Nephron (organoid): Measurements from ENCODE around the gene GOLGA6L10.
"Not testable (repeated sequence)": the region's sequence is repeated elsewhere in the genome, so short reads cannot be mapped to it uniquely, and the experiment has no call there.

ENCODE experiments used
- H3K27ac Mint-ChIP-seq, 3 experiments: 2 replicates each; pipeline ENCODE4 v1.8.0; 2020; ENCODE audit warnings: mixed read lengths in 3 of 3, mild to moderate bottlenecking in 2 of 3, moderate library complexity in 1 of 3
- H3K27me3 Mint-ChIP-seq: 2 replicates; pipeline ENCODE4 v1.8.0; 2021; ENCODE audit warnings: low read depth, mild to moderate bottlenecking, moderate library complexity, mixed read lengths
- H3K36me3 Mint-ChIP-seq: 2 replicates; pipeline ENCODE4 v1.8.0; 2020; ENCODE audit warnings: low read depth, mixed read lengths
- H3K4me1 Mint-ChIP-seq: 2 replicates; pipeline ENCODE4 v1.8.0; 2020; ENCODE audit warnings: mixed read lengths
- H3K4me3 Mint-ChIP-seq, 3 experiments: 2 replicates each; pipeline ENCODE4 v1.8.0; 2020; ENCODE audit warnings: mild to moderate bottlenecking in 3 of 3, mixed read lengths in 3 of 3, moderate library complexity in 2 of 3
- H3K9me3 Mint-ChIP-seq: 2 replicates; pipeline ENCODE4 v1.8.0; 2020; ENCODE audit warnings: mixed read lengths
- CTCF ChIP-seq, 3 experiments: fragments of 200-600 bp; sonication (generic); IDR thresholded peaks; one replicate each; pipeline ENCODE4 v1.5.0; 2021; ENCODE audit warnings: antibody characterized with exemption in 3 of 3; ENCODE audit not compliant: unreplicated experiment in 3 of 3

Gene GOLGA6L10

GRCh38 chr15:82349375-82349774 is at the start of gene GOLGA6L10:
GOLGA6L10 (minus strand) TSS chr15:82349475; CDS start chr15:82349375, 100 bp downstream.
- H3K27me3 Mint-ChIP-seq, H3K27ac Mint-ChIP-seq, H3K4me3 Mint-ChIP-seq, H3K36me3 Mint-ChIP-seq, H3K9me3 Mint-ChIP-seq, H3K4me1 Mint-ChIP-seq: not testable (repeated sequence)

DNA sequence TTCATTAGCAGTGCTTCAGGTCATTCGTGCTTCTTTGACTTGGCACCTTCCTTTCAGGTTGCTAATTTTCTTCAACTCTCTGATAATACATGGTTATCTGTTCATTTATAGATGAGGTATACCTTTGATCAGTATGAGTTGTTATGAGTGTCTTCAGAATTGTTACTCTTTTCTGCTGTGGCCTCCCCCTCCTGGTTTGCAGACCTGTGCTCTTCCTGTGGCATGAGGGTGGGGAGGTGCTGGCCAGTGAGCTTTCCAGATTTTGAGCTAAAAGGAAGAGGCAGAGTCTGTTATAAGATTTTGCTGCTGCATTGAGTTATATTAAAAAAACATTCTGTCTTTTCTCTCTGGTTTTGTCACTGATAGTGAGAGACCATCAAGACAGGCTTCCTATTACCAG is 49.5 kb upstream of the GOLGA6L10 start:
- no peak overlapping the region for H3K27ac Mint-ChIP-seq
- no peak overlapping the region for H3K4me3 Mint-ChIP-seq
- TF ChIP-seq CTCF (IDR thresholded peaks at IDR 0.05; ENCODE audit: unreplicated experiment in 3 of 3): no peak
- H3K36me3 Mint-ChIP-seq: peaks cover 10% of the 10 kb centered on the region
- no peaks in the 10 kb centered on the region for H3K27me3 Mint-ChIP-seq
- H3K9me3 Mint-ChIP-seq: peaks cover 4% of the 10 kb centered on the region
- H3K4me1 Mint-ChIP-seq: no peaks in the 10 kb centered on the region

- Mint-ChIP-seq H3K27ac (no peak overlapping the region), H3K9me3 (peaks cover 4% of the 10 kb centered on the region), H3K4me3 (no peak overlapping the region), H3K36me3 (peaks cover 10% of the 10 kb centered on the region), H3K27me3 (no peaks in the 10 kb centered on the region), H3K4me1 (no peaks in the 10 kb centered on the region)
- no peak for TF ChIP-seq CTCF (IDR thresholded peaks at IDR 0.05; ENCODE audit: unreplicated experiment in 3 of 3)
These were observed 48.5 kb upstream of the GOLGA6L10 start for GRCh38 chr15:82397817-82398216.

- H3K27me3 Mint-ChIP-seq, H3K27ac Mint-ChIP-seq, H3K4me1 Mint-ChIP-seq, H3K9me3 Mint-ChIP-seq, H3K4me3 Mint-ChIP-seq: not testable (repeated sequence)
- peaks cover 10% of the 10 kb centered on the region for H3K36me3 Mint-ChIP-seq
These were observed 46.5 kb upstream of the GOLGA6L10 start for GRCh38 chr15:82395788-82396187.

DNA sequence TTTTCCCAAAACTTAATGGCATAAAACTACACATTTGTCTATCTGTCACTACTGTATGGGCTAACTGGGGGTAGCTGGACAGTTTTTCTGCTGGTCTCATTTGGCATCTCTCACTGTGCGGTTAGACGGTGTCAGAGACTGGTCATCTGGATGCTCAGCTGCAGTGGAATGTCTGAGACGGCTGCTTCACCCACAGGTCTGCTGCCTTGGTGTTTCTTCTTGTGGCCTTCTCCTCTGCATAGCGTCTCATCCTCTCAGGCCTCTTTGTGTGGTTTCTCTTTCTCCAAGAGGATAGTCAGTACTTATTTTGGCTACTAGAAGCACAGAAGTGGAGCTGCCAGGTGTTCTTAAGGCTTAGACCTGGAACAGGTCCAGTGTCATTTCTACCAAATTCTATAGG is 44.4 kb upstream of the GOLGA6L10 start:
- Mint-ChIP-seq H3K4me1 (no peaks in the 10 kb centered on the region), H3K27me3 (no peaks in the 10 kb centered on the region), H3K36me3 (peaks cover 10% of the 10 kb centered on the region), H3K27ac (no peak overlapping the region), H3K4me3 (no peak overlapping the region), H3K9me3 (peaks cover 4% of the 10 kb centered on the region)
- TF ChIP-seq CTCF (IDR thresholded peaks at IDR 0.05; ENCODE audit: unreplicated experiment in 3 of 3): no peak

GRCh38 chr15:82392077-82392476 is 42.8 kb upstream of the GOLGA6L10 start:
- H3K4me3 Mint-ChIP-seq: not testable (repeated sequence)

DNA sequence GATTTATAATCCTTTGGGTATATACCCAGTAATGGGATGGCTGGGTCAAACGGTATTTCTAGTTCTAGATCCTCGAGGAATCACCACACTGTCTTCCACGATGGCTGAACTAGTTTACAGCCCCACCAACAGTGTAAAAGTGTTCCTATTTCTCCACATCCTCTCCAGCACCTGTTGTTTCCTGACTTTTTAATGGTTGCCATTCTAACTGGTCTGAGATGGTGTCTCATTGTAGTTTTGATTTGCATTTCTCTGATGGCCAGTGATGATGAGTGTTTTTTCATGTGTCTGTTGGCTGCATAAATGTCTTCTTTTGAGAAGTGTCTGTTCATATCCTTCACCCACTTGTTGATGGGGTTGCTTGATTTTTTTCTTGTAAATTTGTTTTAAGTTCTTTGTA is 40.9 kb upstream of the GOLGA6L10 start:
- not testable (repeated sequence) for H3K9me3 Mint-ChIP-seq, H3K36me3 Mint-ChIP-seq, H3K4me1 Mint-ChIP-seq, H3K27me3 Mint-ChIP-seq, H3K4me3 Mint-ChIP-seq
- peak overlapping the region in 2 of 3 experiments; percentile 23 to 52 for H3K27ac Mint-ChIP-seq

More at GRCh38 chr15:82392077-82392476, 42.8 kb upstream of the GOLGA6L10 start:
- not testable (repeated sequence) for H3K9me3 Mint-ChIP-seq, H3K27me3 Mint-ChIP-seq, H3K36me3 Mint-ChIP-seq, H3K4me1 Mint-ChIP-seq
- H3K27ac Mint-ChIP-seq: peak overlapping the region in 1 of 3 experiments; percentile 4

- not testable (repeated sequence) for H3K9me3 Mint-ChIP-seq, H3K27ac Mint-ChIP-seq, H3K27me3 Mint-ChIP-seq, H3K4me3 Mint-ChIP-seq, H3K4me1 Mint-ChIP-seq, H3K36me3 Mint-ChIP-seq
These were observed 37.9 kb upstream of the GOLGA6L10 start for GRCh38 chr15:82387209-82387608.

GRCh38 chr15:82381330-82381955 is 32.2 kb upstream of the GOLGA6L10 start:
- H3K4me3 Mint-ChIP-seq, H3K27ac Mint-ChIP-seq, H3K9me3 Mint-ChIP-seq, H3K4me1 Mint-ChIP-seq, H3K36me3 Mint-ChIP-seq, H3K27me3 Mint-ChIP-seq: not testable (repeated sequence)

- H3K4me3 Mint-ChIP-seq, H3K4me1 Mint-ChIP-seq, H3K27ac Mint-ChIP-seq: not testable (repeated sequence)
These were observed 30.3 kb upstream of the GOLGA6L10 start for GRCh38 chr15:82379552-82379951.

DNA sequence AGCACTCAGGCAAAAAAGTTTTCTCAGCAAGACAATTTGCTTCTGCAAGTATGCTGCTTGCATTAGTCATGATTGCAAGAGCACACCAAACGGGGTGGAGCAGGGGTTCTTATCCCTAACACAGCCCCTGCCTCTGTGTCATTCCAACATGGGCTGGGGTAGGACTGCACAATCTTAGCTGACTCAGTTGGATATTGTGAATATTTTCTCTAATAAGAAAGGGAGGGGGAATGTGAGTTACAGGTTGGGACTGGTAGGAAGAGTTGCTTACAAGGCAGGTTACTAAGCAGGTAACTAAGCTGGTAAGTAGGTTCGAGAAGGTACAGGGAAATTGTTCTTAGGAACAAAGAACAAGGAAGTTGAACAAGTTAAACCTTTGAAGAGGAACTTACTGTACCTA is 24.4 kb upstream of the GOLGA6L10 start:
- not testable (repeated sequence) for H3K4me3 Mint-ChIP-seq, H3K27me3 Mint-ChIP-seq, H3K9me3 Mint-ChIP-seq
- peaks cover 21% of the 10 kb centered on the region for H3K36me3 Mint-ChIP-seq
- H3K27ac Mint-ChIP-seq: peak overlapping the region in 2 of 3 experiments; percentile 15 to 51
- peaks cover 13% of the 10 kb centered on the region for H3K4me1 Mint-ChIP-seq

More at GRCh38 chr15:82379552-82379951, 30.3 kb upstream of the GOLGA6L10 start:
- H3K9me3 Mint-ChIP-seq, H3K27me3 Mint-ChIP-seq: not testable (repeated sequence)
- peaks cover 13% of the 10 kb centered on the region for H3K36me3 Mint-ChIP-seq
